GM18870 (cell line): ENCODE measurements around the gene COL6A3.
"Not testable (repeated sequence)": the region's sequence is repeated elsewhere in the genome, so short reads cannot be mapped to it uniquely, and the experiment has no call there.

Source experiments
- ATAC-seq: cut with Tn5 transposase; IDR thresholded peaks from one replicate; pipeline ENCODE4 v1.9.1; 2021; ENCODE audit warnings: moderate library complexity; ENCODE audit not compliant: unreplicated experiment

COL6A3 gene

GRCh38 chr2:237388036-237388435 is 25.9 kb downstream of the COL6A3 start:
- no peak for ATAC-seq

GRCh38 chr2:237384672-237385020 is 29.3 kb downstream of the COL6A3 start:
- ATAC-seq = no peak

GRCh38 chr2:237383991-237384671 is 29.8 kb downstream of the COL6A3 start:
- ATAC-seq = no peak

GRCh38 chr2:237380768-237381167 is 33.2 kb downstream of the COL6A3 start:
- ATAC-seq = no peak

- ATAC-seq = no peak
Measured at GRCh38 chr2:237379636-237380035, 34.3 kb downstream of the COL6A3 start.

- ATAC-seq = no peak
Measured at GRCh38 chr2:237378650-237379049, 35.3 kb downstream of the COL6A3 start.

- ATAC-seq = no peak
Measured at GRCh38 chr2:237374284-237375060, 39.5 kb downstream of the COL6A3 start.

- ATAC-seq = no peak
Measured at GRCh38 chr2:237371856-237372255, 42.1 kb downstream of the COL6A3 start.

GRCh38 chr2:237365671-237366070 is 48.3 kb downstream of the COL6A3 start:
- no peak for ATAC-seq

- no peak for ATAC-seq
Measured at GRCh38 chr2:237364655-237365054, 49.3 kb downstream of the COL6A3 start.

- no peak for ATAC-seq
Measured at GRCh38 chr2:237361194-237362004, 52.6 kb downstream of the COL6A3 start.

- no peak for ATAC-seq
Measured at GRCh38 chr2:237359894-237360780, 53.8 kb downstream of the COL6A3 start.

GRCh38 chr2:237359518-237359840 is 54.5 kb downstream of the COL6A3 start:
- ATAC-seq = no peak

- ATAC-seq = no peak
Measured at GRCh38 chr2:237358721-237359517, 55.0 kb downstream of the COL6A3 start.

GRCh38 chr2:237355701-237356100 is 58.3 kb downstream of the COL6A3 start:
- no peak for ATAC-seq

- no peak for ATAC-seq
Measured at GRCh38 chr2:237354892-237355291, 59.1 kb downstream of the COL6A3 start.

GRCh38 chr2:237354172-237354571 is 59.8 kb downstream of the COL6A3 start:
- not testable (repeated sequence) for ATAC-seq

GRCh38 chr2:237353215-237353614 is 60.7 kb downstream of the COL6A3 start:
- ATAC-seq = no peak

- ATAC-seq = no peak
Measured at GRCh38 chr2:237352279-237352845, 61.6 kb downstream of the COL6A3 start.

- no peak for ATAC-seq
Measured at GRCh38 chr2:237351796-237352195, 62.2 kb downstream of the COL6A3 start.
